K562 (cell line): ENCODE measurements around the gene MGAT5. TPM values are rescaled to one million over a fixed set of nuclear protein-coding genes. Genes with fewer than 3 reads are reported as not detected.

ENCODE experiments used
- CCNT2 ChIP-seq: IDR thresholded peaks from 2 replicates; pipeline ENCODE4 v1.6.1; 2011; ENCODE audit warnings: borderline replicate concordance, low read depth, mild to moderate bottlenecking, moderate library complexity, mixed read lengths, low read length; ENCODE audit not compliant: insufficient read length; ENCODE audit errors: extremely low read depth
- COPS2 ChIP-seq: fragments of 450-650 bp; conservative IDR thresholded peaks from 2 replicates; pipeline ENCODE4 v1.6.1; 2016; ENCODE audit warnings: mild to moderate bottlenecking, moderate library complexity
- MEF2A ChIP-seq: IDR thresholded peaks from 2 replicates; pipeline ENCODE4 v1.6.1; 2011; ENCODE audit warnings: low read depth, mild to moderate bottlenecking, low read length, moderate library complexity; ENCODE audit not compliant: control insufficient read depth
- NR2C2 ChIP-seq, 2 experiments: fragments of 200-800 bp in 1 of 2; sonication (Bioruptor generic) in 1 of 2; sonication (generic) in 1 of 2; formaldehyde crosslinking in 1 of 2; IDR thresholded peaks; 2 replicates each; pipeline versions ENCODE4 v1.6.1 to v1.8.0; 2016 to 2022; ENCODE audit warnings: mild to moderate bottlenecking in 1 of 2, missing compliant biosample characterization in 1 of 2, missing genetic modification characterization in 1 of 2, missing genetic modification reagents in 1 of 2
- SMAD2 ChIP-seq: fragments of 150-350 bp; IDR thresholded peaks from 2 replicates; pipeline ENCODE4 v1.6.1; 2014; ENCODE audit warnings: low read depth, mild to moderate bottlenecking, low read length
- TAF9B ChIP-seq: fragments of 450-650 bp; IDR thresholded peaks from 2 replicates; pipeline ENCODE4 v1.6.1; 2018; ENCODE audit warnings: mild to moderate bottlenecking; ENCODE audit not compliant: partially characterized antibody
- ZBTB17 ChIP-seq: fragments of 450-650 bp; formaldehyde crosslinking; IDR thresholded peaks from 2 replicates; pipeline ENCODE4 v1.4.0; 2020; ENCODE audit warnings: mild to moderate bottlenecking
- ZNF589 ChIP-seq: fragments of 200-800 bp; sonication (Bioruptor generic); IDR thresholded peaks from 2 replicates; pipeline ENCODE4 v1.6.1; 2016; ENCODE audit warnings: low read depth, missing genetic modification characterization, missing compliant biosample characterization
- polyA plus RNA-seq, 8 experiments: library from polyadenylated mRNA; depleted of rRNA in 4 of 8; stranded (reverse) in 5 of 8; unstranded in 3 of 8; fragments of >200 nt; fragmentation: Nextera tagmentation in 2 of 8; fragmentation: Illumina TruSeq in 1 of 8; extraction: Ambion mirVana in 2 of 8; extraction: Trizol in 1 of 8; gene quantifications; 2 replicates each; pipeline versions ENCODE4 v1.2.1 to v1.2.3, GENCODE V29; 2011 to 2014; ENCODE audit warnings: inconsistent platforms in 1 of 8, missing spikeins in 1 of 8
- total RNA-seq, 7 experiments: library from RNA; depleted of rRNA in 6 of 7; stranded (reverse); fragments of >200 nt in 6 of 7; fragmentation: Illumina TruSeq in 2 of 7; extraction: Trizol in 2 of 7; gene quantifications; 2 replicates each; pipeline versions ENCODE4 v1.2.1 to v1.2.3, GENCODE V29; 2011 to 2021; ENCODE audit warnings: low replicate concordance in 1 of 7
- TF ChIP-seq, protein P1 (sequence below): fragments of 250-450 bp; sonication (Bioruptor Pico); IDR thresholded peaks from 2 replicates; pipeline ENCODE4 v1.8.0; 2022; ENCODE audit warnings: moderate library complexity, mild to moderate bottlenecking, inconsistent platforms
- TF ChIP-seq, protein P2 (sequence below): fragments of 250-450 bp; sonication (Bioruptor Pico); IDR thresholded peaks from 2 replicates; pipeline ENCODE4 v1.5.0; 2022; ENCODE audit warnings: mild to moderate bottlenecking

The MGAT5 gene
- total and polyA plus RNA-seq, 9 of the 15 experiments (the other 6 are each of a cell fraction or from before 2014, with no cell fraction given), result 1.6 to 18.6 (median 11.1) TPM

DNA sequence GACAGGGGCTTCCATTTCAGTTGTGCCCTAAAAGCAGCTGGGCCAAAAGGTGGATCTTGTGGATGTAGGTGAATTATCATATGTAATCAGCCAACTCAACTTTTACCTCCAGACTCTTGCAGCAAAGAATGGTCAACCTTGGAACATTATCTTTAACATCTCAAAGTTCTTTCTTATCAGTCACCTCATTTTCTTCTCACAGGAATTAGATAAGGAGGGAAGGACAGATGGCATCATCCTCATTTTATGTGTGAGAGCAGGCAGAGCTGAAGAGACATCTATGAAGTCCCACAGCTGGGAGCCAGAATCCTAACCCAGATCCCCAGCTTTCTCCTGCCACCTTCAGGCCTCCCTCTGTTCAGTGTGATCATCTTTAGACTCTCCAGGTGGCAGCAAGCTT is 182.1 kb downstream of the MGAT5 start (continued):
- TF ChIP-seq CCNT2 (no peak), COPS2 (no peak), SMAD2 (no peak), NR2C2 (CRISPR knock-in tag; IDR thresholded peaks at IDR 0.05) (no peak), NR2C2 (tag; IDR thresholded peaks at IDR 0.05) (no peak), ZBTB17 (CRISPR knock-in tag) (no peak), ZNF589 (no peak), MEF2A (no peak), TAF9B (no peak)
- TF ChIP-seq, protein P1, sequence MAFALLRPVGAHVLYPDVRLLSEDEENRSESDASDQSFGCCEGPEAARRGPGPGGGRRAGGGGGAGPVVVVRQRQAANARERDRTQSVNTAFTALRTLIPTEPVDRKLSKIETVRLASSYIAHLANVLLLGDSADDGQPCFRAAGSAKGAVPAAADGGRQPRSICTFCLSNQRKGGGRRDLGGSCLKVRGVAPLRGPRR (CRISPR knock-in tag), result no peak
- TF ChIP-seq, protein P2, sequence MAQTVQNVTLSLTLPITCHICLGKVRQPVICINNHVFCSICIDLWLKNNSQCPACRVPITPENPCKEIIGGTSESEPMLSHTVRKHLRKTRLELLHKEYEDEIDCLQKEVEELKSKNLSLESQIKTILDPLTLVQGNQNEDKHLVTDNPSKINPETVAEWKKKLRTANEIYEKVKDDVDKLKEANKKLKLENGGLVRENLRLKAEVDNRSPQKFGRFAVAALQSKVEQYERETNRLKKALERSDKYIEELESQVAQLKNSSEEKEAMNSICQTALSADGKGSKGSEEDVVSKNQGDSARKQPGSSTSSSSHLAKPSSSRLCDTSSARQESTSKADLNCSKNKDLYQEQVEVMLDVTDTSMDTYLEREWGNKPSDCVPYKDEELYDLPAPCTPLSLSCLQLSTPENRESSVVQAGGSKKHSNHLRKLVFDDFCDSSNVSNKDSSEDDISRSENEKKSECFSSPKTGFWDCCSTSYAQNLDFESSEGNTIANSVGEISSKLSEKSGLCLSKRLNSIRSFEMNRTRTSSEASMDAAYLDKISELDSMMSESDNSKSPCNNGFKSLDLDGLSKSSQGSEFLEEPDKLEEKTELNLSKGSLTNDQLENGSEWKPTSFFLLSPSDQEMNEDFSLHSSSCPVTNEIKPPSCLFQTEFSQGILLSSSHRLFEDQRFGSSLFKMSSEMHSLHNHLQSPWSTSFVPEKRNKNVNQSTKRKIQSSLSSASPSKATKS, result no peak
- TF ChIP-seq, all 486 proteins: peak for 0
